A549 (cell line): ENCODE results near the gene IER5L.

Source experiments
- BHLHE40 ChIP-seq: IDR thresholded peaks from 2 replicates; pipeline ENCODE4 v1.6.1; 2012; ENCODE audit warnings: low read depth, low read length, inconsistent platforms
- EP300 ChIP-seq, 2 experiments: fragments of >200 bp; sonication (Bioruptor Twin); formaldehyde crosslinking; IDR thresholded peaks; 2 replicates in 1 of 2; 3 replicates in 1 of 2; pipeline ENCODE4 v1.6.1; 2016 to 2017
- MAZ ChIP-seq: fragments of 150-350 bp; IDR thresholded peaks from 2 replicates; pipeline ENCODE4 v1.6.1; 2014; ENCODE audit warnings: antibody characterized with exemption, low read depth, low read length, borderline replicate concordance
- RCOR1 ChIP-seq: fragments of 150-350 bp; IDR thresholded peaks from 2 replicates; pipeline ENCODE4 v1.6.1; 2014; ENCODE audit warnings: antibody characterized with exemption, low read length, low read depth
- ZFP36 ChIP-seq: fragments of 450-650 bp; IDR thresholded peaks from 2 replicates; pipeline ENCODE4 v1.6.1; 2014; ENCODE audit warnings: borderline replicate concordance; ENCODE audit not compliant: partially characterized antibody
- TF ChIP-seq, protein P1 (sequence below): IDR thresholded peaks from 2 replicates; pipeline ENCODE4 v1.6.1; 2012; ENCODE audit warnings: low read depth, borderline replicate concordance
- TF ChIP-seq, protein P2 (sequence below): fragments of >200 bp; sonication (Bioruptor Twin); formaldehyde crosslinking; IDR thresholded peaks from 3 replicates; pipeline ENCODE4 v1.5.1; 2016

GRCh38 chr9:129139233-129139992, 38.6 kb downstream of the IER5L start:
- TF ChIP-seq ZFP36 (no peak), MAZ (no peak), BHLHE40 (no peak), EP300 (IDR thresholded peaks at IDR 0.05) (no peak), RCOR1 (no peak)
- TF ChIP-seq, protein P1, sequence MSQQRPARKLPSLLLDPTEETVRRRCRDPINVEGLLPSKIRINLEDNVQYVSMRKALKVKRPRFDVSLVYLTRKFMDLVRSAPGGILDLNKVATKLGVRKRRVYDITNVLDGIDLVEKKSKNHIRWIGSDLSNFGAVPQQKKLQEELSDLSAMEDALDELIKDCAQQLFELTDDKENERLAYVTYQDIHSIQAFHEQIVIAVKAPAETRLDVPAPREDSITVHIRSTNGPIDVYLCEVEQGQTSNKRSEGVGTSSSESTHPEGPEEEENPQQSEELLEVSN, result no peak; the same call in 1 of the 2 replicates
- TF ChIP-seq, protein P2, sequence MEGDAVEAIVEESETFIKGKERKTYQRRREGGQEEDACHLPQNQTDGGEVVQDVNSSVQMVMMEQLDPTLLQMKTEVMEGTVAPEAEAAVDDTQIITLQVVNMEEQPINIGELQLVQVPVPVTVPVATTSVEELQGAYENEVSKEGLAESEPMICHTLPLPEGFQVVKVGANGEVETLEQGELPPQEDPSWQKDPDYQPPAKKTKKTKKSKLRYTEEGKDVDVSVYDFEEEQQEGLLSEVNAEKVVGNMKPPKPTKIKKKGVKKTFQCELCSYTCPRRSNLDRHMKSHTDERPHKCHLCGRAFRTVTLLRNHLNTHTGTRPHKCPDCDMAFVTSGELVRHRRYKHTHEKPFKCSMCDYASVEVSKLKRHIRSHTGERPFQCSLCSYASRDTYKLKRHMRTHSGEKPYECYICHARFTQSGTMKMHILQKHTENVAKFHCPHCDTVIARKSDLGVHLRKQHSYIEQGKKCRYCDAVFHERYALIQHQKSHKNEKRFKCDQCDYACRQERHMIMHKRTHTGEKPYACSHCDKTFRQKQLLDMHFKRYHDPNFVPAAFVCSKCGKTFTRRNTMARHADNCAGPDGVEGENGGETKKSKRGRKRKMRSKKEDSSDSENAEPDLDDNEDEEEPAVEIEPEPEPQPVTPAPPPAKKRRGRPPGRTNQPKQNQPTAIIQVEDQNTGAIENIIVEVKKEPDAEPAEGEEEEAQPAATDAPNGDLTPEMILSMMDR, result peak; percentile 95
